ENCODE measurements around the gene ARMS2. TPM values are rescaled to one million over a fixed set of nuclear protein-coding genes. Genes with fewer than 3 reads are reported as not detected.

The ARMS2 gene
- polyA plus RNA-seq, 1 of the 3 experiments (the other 2 are of a cell fraction), result not detected

DNA sequence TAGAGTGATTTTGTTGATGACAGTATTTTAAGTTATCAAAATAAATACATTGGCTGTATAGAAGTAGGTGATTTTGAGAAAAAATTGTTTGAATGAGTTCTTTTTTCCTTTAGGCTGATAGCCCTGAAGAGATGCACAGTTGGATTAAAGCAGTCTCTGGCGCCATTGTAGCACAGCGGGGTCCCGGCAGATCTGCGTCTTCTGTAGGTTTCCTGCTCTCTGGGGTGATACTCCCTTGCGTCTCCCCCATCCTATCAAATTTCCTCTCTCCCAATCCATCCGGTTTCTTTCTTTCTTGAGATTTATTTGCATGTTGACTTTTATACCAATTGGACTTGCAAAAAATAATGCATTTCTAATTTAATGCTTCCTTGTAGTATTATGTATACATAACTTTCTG, 27.6 kb upstream of the ARMS2 start:
- WGBS (ENCODE audit: low lambda C conversion rate), result 95% methylated on average over 6 of the region's 6 CpGs
- POLR2A ChIA-PET, result no interaction called here

DNA sequence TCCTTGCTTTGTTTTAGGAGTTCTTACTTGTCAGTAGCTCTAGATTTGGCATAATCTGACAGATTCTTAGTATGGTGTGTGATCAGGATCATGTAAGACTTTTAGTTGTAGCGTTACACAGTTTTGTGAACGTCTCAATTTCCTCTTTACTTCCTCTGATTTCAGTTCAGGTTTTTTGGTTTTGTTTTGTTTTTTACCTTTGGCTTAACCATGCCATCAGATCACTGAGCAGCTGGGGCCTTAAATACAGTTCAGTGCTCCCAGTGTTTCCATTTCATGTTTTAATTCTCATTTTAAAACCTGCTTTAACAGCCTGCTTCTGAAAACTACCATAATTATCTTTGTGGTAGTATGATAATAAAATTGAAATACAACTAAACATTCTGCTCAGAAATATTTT, 27.2 kb upstream of the ARMS2 start:
- H2AFZ ChIP-seq (ENCODE audit: low read depth), result no peak overlapping the region
- H4K20me1 ChIP-seq (ENCODE audit: insufficient read depth), result no peaks in the 10 kb centered on the region
- 100% methylated on average over 2 of the region's 2 CpGs for WGBS (ENCODE audit: low lambda C conversion rate)
- no peak overlapping the region for H3K4me3 ChIP-seq (ENCODE audit: low read depth in 2 of 2, low read length in 1 of 2)
- H3K27me3 ChIP-seq (ENCODE audit: insufficient read depth), result no peaks in the 10 kb centered on the region
- peaks cover 6% of the 10 kb centered on the region for H3F3A ChIP-seq (replicated peaks; ENCODE audit: insufficient read depth)
- no peaks in the 10 kb centered on the region for H3K4me1 ChIP-seq (ENCODE audit: control insufficient read depth in 1 of 2, insufficient read depth in 2 of 2, low read depth in 1 of 2, low read length in 1 of 2)
- H3K27ac ChIP-seq (ENCODE audit: low read depth in 2 of 2, low read length in 1 of 2), result no peak overlapping the region
- POLR2A ChIA-PET, result no interaction called here
- no peak for TF ChIP-seq NRF1 (IDR thresholded peaks at IDR 0.05; ENCODE audit: low read depth, low read length)
- TF ChIP-seq, protein P1, sequence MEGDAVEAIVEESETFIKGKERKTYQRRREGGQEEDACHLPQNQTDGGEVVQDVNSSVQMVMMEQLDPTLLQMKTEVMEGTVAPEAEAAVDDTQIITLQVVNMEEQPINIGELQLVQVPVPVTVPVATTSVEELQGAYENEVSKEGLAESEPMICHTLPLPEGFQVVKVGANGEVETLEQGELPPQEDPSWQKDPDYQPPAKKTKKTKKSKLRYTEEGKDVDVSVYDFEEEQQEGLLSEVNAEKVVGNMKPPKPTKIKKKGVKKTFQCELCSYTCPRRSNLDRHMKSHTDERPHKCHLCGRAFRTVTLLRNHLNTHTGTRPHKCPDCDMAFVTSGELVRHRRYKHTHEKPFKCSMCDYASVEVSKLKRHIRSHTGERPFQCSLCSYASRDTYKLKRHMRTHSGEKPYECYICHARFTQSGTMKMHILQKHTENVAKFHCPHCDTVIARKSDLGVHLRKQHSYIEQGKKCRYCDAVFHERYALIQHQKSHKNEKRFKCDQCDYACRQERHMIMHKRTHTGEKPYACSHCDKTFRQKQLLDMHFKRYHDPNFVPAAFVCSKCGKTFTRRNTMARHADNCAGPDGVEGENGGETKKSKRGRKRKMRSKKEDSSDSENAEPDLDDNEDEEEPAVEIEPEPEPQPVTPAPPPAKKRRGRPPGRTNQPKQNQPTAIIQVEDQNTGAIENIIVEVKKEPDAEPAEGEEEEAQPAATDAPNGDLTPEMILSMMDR (IDR thresholded peaks at IDR 0.05), result no peak
- no peak for TF ChIP-seq EP300 (IDR thresholded peaks at IDR 0.05; ENCODE audit: borderline replicate concordance in 1 of 2, low read depth in 1 of 2, low read length in 1 of 2)
- TF ChIP-seq FOSL2 (IDR thresholded peaks at IDR 0.05; ENCODE audit: borderline replicate concordance, low read depth), result no peak
- no peak overlapping the region for H3K4me2 ChIP-seq
- CTCF ChIA-PET, result interaction anchor here (1.5 kb wide), 1 partner anchor 9 kb away, joined by 4 read pairs; no protein-coding TSS in a partner anchor
- H3K9ac ChIP-seq, result no peak overlapping the region
- H3K36me3 ChIP-seq (replicated peaks in 1 of 2; ENCODE audit: control insufficient read depth in 1 of 2, insufficient read depth in 2 of 2, low read length in 1 of 2), result peaks cover 38 to 56% of the 10 kb centered on the region in 2 experiments
- DNase-seq, result no peak
- H3K9me3 ChIP-seq, result no peaks in the 10 kb centered on the region
- H3K9me2 ChIP-seq, result no peaks in the 10 kb centered on the region
- H3K79me2 ChIP-seq (ENCODE audit: insufficient read depth), result no peaks in the 10 kb centered on the region

More for the DNA sequence above, 27.6 kb upstream of the ARMS2 start:
- Histone ChIP-seq H4K20me1 (ENCODE audit: insufficient read depth) (no peaks in the 10 kb centered on the region), H3K27me3 (ENCODE audit: insufficient read depth) (no peaks in the 10 kb centered on the region), H3K4me1 (ENCODE audit: control insufficient read depth in 1 of 2, insufficient read depth in 2 of 2, low read depth in 1 of 2, low read length in 1 of 2) (no peaks in the 10 kb centered on the region), H3K4me2 (no peak overlapping the region), H3K9ac (no peak overlapping the region), H3K9me3 (no peaks in the 10 kb centered on the region), H3K79me2 (ENCODE audit: insufficient read depth) (no peaks in the 10 kb centered on the region), H3K27ac (ENCODE audit: low read depth in 2 of 2, low read length in 1 of 2) (no peak overlapping the region), H3K36me3 (replicated peaks in 1 of 2; ENCODE audit: control insufficient read depth in 1 of 2, insufficient read depth in 2 of 2, low read length in 1 of 2) (peaks cover 36 to 58% of the 10 kb centered on the region in 2 experiments), H3K4me3 (ENCODE audit: low read depth in 2 of 2, low read length in 1 of 2) (no peak overlapping the region), H2AFZ (ENCODE audit: low read depth) (no peak overlapping the region), H3K9me2 (no peaks in the 10 kb centered on the region), H3F3A (replicated peaks; ENCODE audit: insufficient read depth) (peaks cover 7% of the 10 kb centered on the region)
- no peak for DNase-seq
- CTCF ChIA-PET, result interaction anchor here (1.5 kb wide), 1 partner anchor 9 kb away, joined by 4 read pairs; no protein-coding TSS in a partner anchor
- TF ChIP-seq NRF1 (IDR thresholded peaks at IDR 0.05; ENCODE audit: low read depth, low read length) (no peak), NFIC (IDR thresholded peaks at IDR 0.05; ENCODE audit: borderline replicate concordance) (no peak), ELF1 (IDR thresholded peaks at IDR 0.05) (no peak), RAD21 (IDR thresholded peaks at IDR 0.05; ENCODE audit: low read length) (no peak)
- TF ChIP-seq, protein P1 (IDR thresholded peaks at IDR 0.05), result no peak
- TF ChIP-seq, protein P2, sequence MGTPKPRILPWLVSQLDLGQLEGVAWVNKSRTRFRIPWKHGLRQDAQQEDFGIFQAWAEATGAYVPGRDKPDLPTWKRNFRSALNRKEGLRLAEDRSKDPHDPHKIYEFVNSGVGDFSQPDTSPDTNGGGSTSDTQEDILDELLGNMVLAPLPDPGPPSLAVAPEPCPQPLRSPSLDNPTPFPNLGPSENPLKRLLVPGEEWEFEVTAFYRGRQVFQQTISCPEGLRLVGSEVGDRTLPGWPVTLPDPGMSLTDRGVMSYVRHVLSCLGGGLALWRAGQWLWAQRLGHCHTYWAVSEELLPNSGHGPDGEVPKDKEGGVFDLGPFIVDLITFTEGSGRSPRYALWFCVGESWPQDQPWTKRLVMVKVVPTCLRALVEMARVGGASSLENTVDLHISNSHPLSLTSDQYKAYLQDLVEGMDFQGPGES (IDR thresholded peaks at IDR 0.05; ENCODE audit: low read depth, low read length), result no peak
